Right atrium auricular region (tissue), 2 donors: Measurements from ENCODE around the gene SMPDL3B. TPM values are rescaled to one million over a fixed set of nuclear protein-coding genes. Genes with fewer than 3 reads are reported as not detected.

Experiments
- DNase-seq: peaks from one replicate; pipeline ENCODE4 v3.0.0-alpha.2; 2019; ENCODE audit warnings: low spot score
- H3K27ac ChIP-seq, 2 donors: fragments of 200-600 bp; sonication (generic); 1 replicate in 1 of 2; 2 replicates in 1 of 2; pipeline ENCODE4 v1.5.1; 2016 to 2019
- H3K27me3 ChIP-seq, 2 donors: fragments of 200-600 bp; sonication (generic); one replicate each; pipeline versions ENCODE4 v1.5.1 to v1.6.0; 2017 to 2019
- H3K36me3 ChIP-seq: fragments of 200-600 bp; sonication (generic); one replicate; pipeline ENCODE4 v1.5.1; 2016
- H3K4me1 ChIP-seq, 2 donors: fragments of 200-600 bp; sonication (generic); one replicate each; pipeline versions ENCODE4 v1.5.1 to v1.6.0; 2017 to 2019
- H3K4me3 ChIP-seq, 2 donors: fragments of 200-600 bp; sonication (generic); 1 replicate in 1 of 2; 2 replicates in 1 of 2; pipeline ENCODE4 v1.5.1; 2017 to 2019; ENCODE audit warnings: mild to moderate bottlenecking in 1 of 2, moderate library complexity in 1 of 2
- H3K9me3 ChIP-seq, 2 donors: fragments of 200-600 bp; sonication (generic); one replicate each; pipeline ENCODE4 v1.5.1; 2019
- CTCF ChIP-seq, 2 donors: fragments of 200-600 bp; sonication (generic); IDR thresholded peaks; one replicate each; pipeline ENCODE4 v1.5.1; 2019; ENCODE audit warnings: antibody characterized with exemption in 2 of 2
- total RNA-seq, 2 donors: library from RNA; depleted of rRNA; stranded (reverse); fragments of >200 nt; gene quantifications; one replicate each; pipeline ENCODE4 v1.1.0, GENCODE V29; 2016

The SMPDL3B gene
- total RNA-seq, result 1 to 10 TPM in 1 of 2 donors, under 1 TPM in 1; 0.78 to 6.7 TPM

- Histone ChIP-seq H3K36me3 (no peaks in the 10 kb centered on the region), H3K4me1 (peaks cover 0 to 6% of the 10 kb centered on the region in 2 donors), H3K27ac (no peak within 1 kb of the TSS), H3K9me3 (no peaks in the 10 kb centered on the region), H3K27me3 (no peaks in the 10 kb centered on the region), H3K4me3 (peak within 1 kb of the TSS in 1 of 2 donors; percentile 18)
- no peak for TF ChIP-seq CTCF (IDR thresholded peaks at IDR 0.05)
- no peak for DNase-seq
Measured at GRCh38 chr1:27934818-27935549, at the start of gene SMPDL3B. Gene SMPDL3B (plus strand): TSS chr1:27935000. CDS start chr1:27935184, 184 bp downstream.

GRCh38 chr1:27885114-27885528 is 49.7 kb upstream of the SMPDL3B start:
- H3K27ac ChIP-seq, result peak overlapping the region; percentile 35 to 48
- no peak for DNase-seq

GRCh38 chr1:27885621-27886352 is 49.0 kb upstream of the SMPDL3B start:
- no peaks in the 10 kb centered on the region for H3K9me3 ChIP-seq
- no peak for TF ChIP-seq CTCF (IDR thresholded peaks at IDR 0.05)
- H3K36me3 ChIP-seq, result no peaks in the 10 kb centered on the region
- no peak overlapping the region for H3K4me3 ChIP-seq
- no peaks in the 10 kb centered on the region for H3K27me3 ChIP-seq
- no peak for DNase-seq
- no peaks in the 10 kb centered on the region for H3K4me1 ChIP-seq
- H3K27ac ChIP-seq, result peak overlapping the region; percentile 36 to 48

More at GRCh38 chr1:27885114-27885528, 49.7 kb upstream of the SMPDL3B start:
- no peaks in the 10 kb centered on the region for H3K27me3 ChIP-seq
- no peaks in the 10 kb centered on the region for H3K4me1 ChIP-seq
- no peaks in the 10 kb centered on the region for H3K36me3 ChIP-seq
- TF ChIP-seq CTCF (IDR thresholded peaks at IDR 0.05), result no peak
- H3K9me3 ChIP-seq, result no peaks in the 10 kb centered on the region
- no peak overlapping the region for H3K4me3 ChIP-seq

- Histone ChIP-seq H3K9me3 (no peaks in the 10 kb centered on the region), H3K4me1 (no peaks in the 10 kb centered on the region), H3K36me3 (peaks cover 5% of the 10 kb centered on the region), H3K27me3 (no peaks in the 10 kb centered on the region), H3K27ac (peak overlapping the region; percentile 35 to 36), H3K4me3 (no peak overlapping the region)
- no peak for TF ChIP-seq CTCF (IDR thresholded peaks at IDR 0.05)
- no peak for DNase-seq
Measured at GRCh38 chr1:27886353-27886679, 48.5 kb upstream of the SMPDL3B start.

- Histone ChIP-seq H3K27ac (peak overlapping the region in 1 of 2 donors; percentile 36), H3K36me3 (peaks cover 9% of the 10 kb centered on the region), H3K4me1 (no peaks in the 10 kb centered on the region), H3K9me3 (no peaks in the 10 kb centered on the region), H3K27me3 (no peaks in the 10 kb centered on the region), H3K4me3 (no peak overlapping the region)
- no peak for TF ChIP-seq CTCF (IDR thresholded peaks at IDR 0.05)
- DNase-seq, result no peak
Measured at GRCh38 chr1:27886744-27887143, 48.1 kb upstream of the SMPDL3B start.
